T-helper 9 cell (primary cell): Measurements from ENCODE around the gene VPS37C.
"Not testable (repeated sequence)": the region's sequence is repeated elsewhere in the genome, so short reads cannot be mapped to it uniquely, and the experiment has no call there.

Experiments used
- DNase-seq: peaks from one replicate; pipeline ENCODE4 v3.0.0-alpha.2; 2020

The VPS37C gene

GRCh38 chr11:61115498-61116224 lies 45.6 kb downstream of the VPS37C start:
- DNase-seq, result no peak

- no peak for DNase-seq
Observed at GRCh38 chr11:61114913-61115312, 46.3 kb downstream of the VPS37C start.

- no peak for DNase-seq
Observed at GRCh38 chr11:61113201-61113600, 48.0 kb downstream of the VPS37C start.

GRCh38 chr11:61112575-61112974 lies 48.7 kb downstream of the VPS37C start:
- no peak for DNase-seq

DNA sequence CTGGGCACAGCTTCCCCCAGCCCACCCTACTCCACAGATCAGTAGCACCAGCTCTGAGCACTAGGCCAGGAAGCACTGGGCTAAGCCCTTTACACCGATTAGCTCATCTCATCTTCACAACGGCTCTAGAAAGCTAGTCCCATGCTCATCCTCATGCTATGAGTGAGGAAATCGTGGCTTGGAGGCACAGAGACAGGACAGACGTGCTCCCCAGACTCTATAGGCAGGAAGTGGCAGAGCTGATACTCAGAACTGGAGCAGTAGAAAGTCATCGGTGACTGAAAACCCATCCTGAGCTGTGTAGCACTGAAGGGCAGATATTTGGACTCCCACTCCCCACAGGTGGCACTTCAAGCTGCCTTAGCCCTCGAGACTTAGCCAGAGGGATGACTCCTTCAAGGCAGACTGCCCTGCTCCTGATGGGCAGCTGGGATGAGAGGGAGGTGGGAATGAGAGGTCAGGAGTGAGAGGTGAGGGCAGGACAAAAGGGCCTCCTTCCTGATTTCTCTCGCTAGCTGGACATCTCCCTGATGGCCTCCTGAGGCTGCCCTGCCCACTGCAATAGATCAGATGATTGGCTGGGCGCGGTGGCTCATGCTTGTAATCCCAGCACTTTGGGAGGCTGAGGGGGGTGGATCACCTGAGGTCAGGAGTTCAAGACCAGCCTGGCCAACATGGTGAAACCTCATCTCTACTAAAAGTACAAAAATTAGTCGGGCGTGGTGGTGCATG lies 49.3 kb downstream of the VPS37C start:
- DNase-seq, result peak; percentile 40

DNA sequence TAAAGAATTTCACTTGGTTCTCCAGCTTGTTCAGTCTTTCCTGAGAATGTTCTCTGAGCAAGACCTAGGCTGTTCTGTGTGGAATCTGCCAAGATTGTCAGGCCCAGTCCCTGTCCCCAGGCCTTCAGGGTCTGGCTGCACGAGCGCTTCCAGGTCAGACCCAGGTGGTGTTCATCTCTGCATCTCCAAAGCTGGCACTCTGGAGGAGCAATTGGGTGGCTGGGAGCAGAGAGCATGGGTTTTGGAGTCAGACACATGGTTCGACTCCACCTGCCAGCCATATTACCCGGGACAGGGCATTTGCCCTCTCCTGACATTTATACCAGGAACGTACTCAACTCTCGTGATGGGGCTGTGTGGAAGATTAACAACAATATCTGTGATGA lies 50.2 kb downstream of the VPS37C start:
- DNase-seq, result no peak

- no peak for DNase-seq
Observed at GRCh38 chr11:61110255-61111049, 50.8 kb downstream of the VPS37C start.

- DNase-seq, result no peak
Observed at GRCh38 chr11:61109671-61110070, 51.6 kb downstream of the VPS37C start.

- no peak for DNase-seq
Observed at GRCh38 chr11:61108847-61109585, 52.2 kb downstream of the VPS37C start.

DNA sequence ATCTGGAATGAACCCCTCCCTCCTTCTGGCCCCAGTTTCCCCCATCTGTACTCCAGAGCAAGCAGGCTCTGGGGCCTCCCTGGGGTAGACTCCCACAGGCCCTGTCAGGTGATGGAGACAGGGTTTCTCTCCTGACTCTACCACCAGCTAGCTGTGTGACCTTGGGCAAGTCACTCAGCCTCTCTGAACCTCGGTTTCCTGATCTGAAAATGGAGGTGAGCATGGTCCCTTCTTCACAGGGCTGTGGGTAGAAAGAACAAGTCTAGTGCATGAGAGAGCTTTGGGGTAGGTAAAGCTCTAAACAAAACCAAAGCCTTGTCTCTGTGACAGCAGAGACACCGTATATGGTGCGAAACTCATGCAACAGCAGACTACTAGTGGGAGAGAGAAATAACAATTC lies 53.3 kb downstream of the VPS37C start:
- DNase-seq, result no peak

DNA sequence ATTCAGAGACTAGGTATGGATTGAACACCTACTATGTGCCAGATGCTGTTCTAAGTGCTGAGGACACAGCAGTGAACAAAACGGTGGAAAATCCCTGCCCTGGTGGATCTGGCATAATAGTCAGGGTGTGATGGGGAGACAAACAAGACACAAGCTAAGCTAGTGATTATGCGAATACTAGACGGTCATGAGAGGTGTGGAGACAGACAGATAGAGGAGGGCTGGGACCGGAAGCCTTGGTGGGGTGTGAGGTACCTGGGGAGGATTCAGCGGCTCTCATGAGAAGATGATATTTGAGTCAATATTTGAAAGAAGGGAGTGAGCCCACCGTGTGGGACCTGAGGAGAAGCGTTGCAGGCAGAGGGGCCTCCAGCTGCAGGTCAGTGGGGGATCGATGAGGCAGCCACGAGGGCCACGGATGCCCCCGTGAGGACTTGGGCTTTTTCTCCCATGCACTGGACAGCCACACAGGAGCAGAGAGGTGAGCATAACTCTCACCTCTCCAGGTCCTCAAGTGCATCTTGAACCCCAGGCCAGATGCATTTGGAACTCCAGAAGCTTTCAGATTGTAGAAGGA lies 54.2 kb downstream of the VPS37C start:
- no peak for DNase-seq

DNA sequence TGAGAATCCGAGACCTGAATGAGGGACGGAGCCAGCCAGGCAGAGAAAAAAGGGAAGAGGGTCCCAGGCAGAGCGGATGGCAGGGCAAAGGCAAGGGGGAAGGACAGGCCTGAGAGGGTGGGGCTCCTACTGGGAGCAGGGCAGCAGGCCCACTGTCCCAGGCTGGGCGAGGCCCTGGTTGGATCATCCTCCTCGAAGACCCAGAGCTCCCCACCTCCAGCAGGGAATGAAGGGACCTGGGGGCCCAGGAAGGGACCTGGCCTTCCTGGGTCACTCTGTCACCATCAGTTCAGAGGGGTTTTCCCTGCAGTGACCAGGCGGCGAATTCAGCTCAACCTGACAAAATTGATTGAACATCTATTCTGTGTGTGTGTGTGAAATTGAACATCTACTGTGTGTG lies 54.9 kb downstream of the VPS37C start:
- DNase-seq, result no peak

DNA sequence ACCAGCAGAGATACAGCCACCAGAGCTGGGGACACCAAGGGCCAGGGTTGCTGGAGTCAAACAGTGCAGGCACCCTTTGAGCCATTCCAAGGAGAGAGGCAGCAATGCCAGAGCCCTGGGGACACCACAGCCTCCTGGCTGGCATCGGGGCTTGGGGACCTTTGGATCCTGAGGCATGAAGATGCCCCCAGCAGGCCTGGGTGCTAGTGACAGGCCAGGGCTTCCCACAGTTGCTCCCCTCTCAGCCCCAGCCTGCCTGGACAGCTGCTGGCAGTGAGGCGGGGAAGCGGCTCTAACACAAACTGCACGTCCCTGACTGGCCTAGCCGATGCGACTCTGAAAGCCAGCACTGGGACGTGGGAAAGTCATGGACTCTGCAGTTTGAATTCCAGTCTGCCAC lies 56.3 kb downstream of the VPS37C start:
- DNase-seq, result no peak

DNA sequence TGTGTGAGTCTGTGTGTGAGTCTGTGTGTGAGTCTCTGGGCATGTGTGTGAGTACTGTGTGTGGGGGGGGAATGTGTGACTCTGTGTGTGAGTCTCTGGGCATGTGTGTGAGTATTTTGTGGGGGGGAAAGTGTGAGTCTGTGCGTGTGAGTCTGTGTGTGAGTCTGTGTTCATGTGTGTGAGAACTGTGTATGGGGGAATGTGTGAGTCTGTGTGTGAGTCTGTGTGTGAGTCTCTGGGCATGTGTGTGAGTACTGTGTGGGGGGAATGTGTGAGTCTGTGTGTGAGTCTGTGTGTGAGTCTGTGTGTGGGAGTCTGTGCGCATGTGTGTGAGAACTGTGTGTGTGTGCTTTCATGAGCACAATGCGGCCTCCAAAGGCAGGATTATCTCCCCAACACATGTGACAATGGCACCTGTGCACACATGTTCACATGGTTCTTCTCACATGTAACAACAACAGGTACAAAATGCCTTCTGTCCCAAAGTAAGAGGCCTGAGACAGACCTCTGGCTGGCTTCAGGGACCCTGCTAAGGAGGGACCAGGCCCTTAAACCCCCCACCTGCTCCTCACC lies 57.3 kb downstream of the VPS37C start:
- DNase-seq, result no peak

- DNase-seq, result no peak
Observed at GRCh38 chr11:61102667-61103571, 58.3 kb downstream of the VPS37C start.

DNA sequence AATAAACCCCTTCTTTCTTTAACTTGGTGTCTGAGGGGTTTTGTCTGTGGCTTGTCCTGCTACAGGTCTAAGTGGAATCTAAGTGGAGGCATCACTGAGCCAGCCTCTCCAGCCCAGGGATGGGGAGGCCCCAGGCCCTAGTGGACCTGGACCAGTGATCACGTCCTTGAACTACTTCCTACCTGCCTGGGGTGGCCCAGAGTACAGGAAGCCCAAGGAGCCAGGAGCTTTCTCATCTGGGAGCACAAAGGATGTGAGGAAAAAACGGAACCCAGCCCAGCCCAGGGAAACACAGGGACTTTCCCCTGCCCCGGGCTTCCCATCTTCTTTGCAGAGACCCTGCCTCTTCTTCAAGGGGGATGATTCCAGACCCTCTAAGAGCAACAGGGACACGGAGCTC lies 62.4 kb downstream of the VPS37C start:
- DNase-seq, result no peak

DNA sequence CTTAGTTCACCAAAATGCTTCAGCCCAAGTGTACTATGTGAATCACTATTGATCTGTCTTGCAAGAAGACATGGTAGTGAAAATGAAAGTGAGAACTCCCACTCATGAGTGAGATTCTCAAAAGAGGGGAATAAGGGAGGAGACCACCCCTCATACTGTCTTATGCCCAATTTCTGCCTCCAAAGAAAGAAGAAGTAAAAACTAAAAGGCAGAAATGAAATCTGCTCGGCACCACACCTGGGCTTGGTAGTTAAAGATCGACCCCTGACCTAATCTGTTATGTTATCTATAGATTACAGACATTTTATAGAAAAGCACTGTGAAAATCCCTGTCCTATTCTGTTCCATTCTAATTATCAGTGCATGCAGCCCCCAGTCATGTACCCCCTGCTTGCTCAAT lies 63.0 kb downstream of the VPS37C start:
- not testable (repeated sequence) for DNase-seq

GRCh38 chr11:61095021-61095420 lies 66.2 kb downstream of the VPS37C start:
- no peak for DNase-seq

GRCh38 chr11:61094167-61094566 lies 67.1 kb downstream of the VPS37C start:
- not testable (repeated sequence) for DNase-seq

GRCh38 chr11:61092908-61093763 lies 68.1 kb downstream of the VPS37C start:
- no peak for DNase-seq
